ENCODE measurements around the gene GNG10.
"Not testable (repeated sequence)": the region's sequence is repeated elsewhere in the genome, so short reads cannot be mapped to it uniquely, and the experiment has no call there.

Gene GNG10

GRCh38 chr9:111668026-111668573, 6.7 kb downstream of the GNG10 start:
- Histone ChIP-seq H3K4me1 (ENCODE audit: insufficient read depth, low read length) (peaks cover 3% of the 10 kb centered on the region; the same call in 1 of the 2 replicates), H3K36me3 (ENCODE audit: insufficient read depth, low read length) (no peaks in the 10 kb centered on the region), H3K9ac (ENCODE audit: low read depth, low read length) (no peak overlapping the region), H3K9me3 (ENCODE audit: control insufficient read depth, insufficient read depth, low read length) (no peaks in the 10 kb centered on the region)

GRCh38 chr9:111668601-111669000, 7.2 kb downstream of the GNG10 start:
- not testable (repeated sequence) for H3K9ac ChIP-seq (ENCODE audit: low read depth, low read length); H3K4me1 ChIP-seq (ENCODE audit: insufficient read depth, low read length); H3K36me3 ChIP-seq (ENCODE audit: insufficient read depth, low read length); H3K9me3 ChIP-seq (ENCODE audit: control insufficient read depth, insufficient read depth, low read length)

GRCh38 chr9:111674319-111674718, 12.9 kb downstream of the GNG10 start:
- no peaks in the 10 kb centered on the region for H3K36me3 ChIP-seq (ENCODE audit: insufficient read depth, low read length)
- H3K9ac ChIP-seq (ENCODE audit: low read depth, low read length): no peak overlapping the region
- H3K9me3 ChIP-seq (ENCODE audit: control insufficient read depth, insufficient read depth, low read length): no peaks in the 10 kb centered on the region
- H3K4me1 ChIP-seq (ENCODE audit: insufficient read depth, low read length): no peaks in the 10 kb centered on the region

- no peaks in the 10 kb centered on the region for H3K9me3 ChIP-seq (ENCODE audit: control insufficient read depth, insufficient read depth, low read length)
These were observed 14.7 kb downstream of the GNG10 start for GRCh38 chr9:111676116-111676515.

GRCh38 chr9:111678293-111678692, 16.9 kb downstream of the GNG10 start:
- Histone ChIP-seq H3K4me1 (ENCODE audit: insufficient read depth, low read length) (peaks cover 3% of the 10 kb centered on the region; the same call in 1 of the 2 replicates), H3K9me3 (ENCODE audit: control insufficient read depth, insufficient read depth, low read length) (no peaks in the 10 kb centered on the region), H3K9ac (ENCODE audit: low read depth, low read length) (no peak overlapping the region), H3K36me3 (ENCODE audit: insufficient read depth, low read length) (no peaks in the 10 kb centered on the region)

More at GRCh38 chr9:111676116-111676515, 14.7 kb downstream of the GNG10 start:
- Histone ChIP-seq H3K4me1 (ENCODE audit: insufficient read depth, low read length) (no peaks in the 10 kb centered on the region), H3K36me3 (ENCODE audit: insufficient read depth, low read length) (no peaks in the 10 kb centered on the region), H3K9ac (ENCODE audit: low read depth, low read length) (no peak overlapping the region)

GRCh38 chr9:111679199-111679598, 17.8 kb downstream of the GNG10 start:
- no peak overlapping the region for H3K9ac ChIP-seq (ENCODE audit: low read depth, low read length)

GRCh38 chr9:111683392-111683791, 22.0 kb downstream of the GNG10 start:
- no peak overlapping the region for H3K9ac ChIP-seq (ENCODE audit: low read depth, low read length)
- no peaks in the 10 kb centered on the region for H3K9me3 ChIP-seq (ENCODE audit: control insufficient read depth, insufficient read depth, low read length)
- peaks cover 3% of the 10 kb centered on the region; the same call in 1 of the 2 replicates for H3K4me1 ChIP-seq (ENCODE audit: insufficient read depth, low read length)
- no peaks in the 10 kb centered on the region for H3K36me3 ChIP-seq (ENCODE audit: insufficient read depth, low read length)

More at GRCh38 chr9:111679199-111679598, 17.8 kb downstream of the GNG10 start:
- peaks cover 3% of the 10 kb centered on the region; the same call in 1 of the 2 replicates for H3K4me1 ChIP-seq (ENCODE audit: insufficient read depth, low read length)
- H3K9me3 ChIP-seq (ENCODE audit: control insufficient read depth, insufficient read depth, low read length): no peaks in the 10 kb centered on the region
- H3K36me3 ChIP-seq (ENCODE audit: insufficient read depth, low read length): no peaks in the 10 kb centered on the region

- H3K9me3 ChIP-seq (ENCODE audit: control insufficient read depth, insufficient read depth, low read length): no peaks in the 10 kb centered on the region
- H3K4me1 ChIP-seq (ENCODE audit: insufficient read depth, low read length): no peaks in the 10 kb centered on the region
- H3K36me3 ChIP-seq (ENCODE audit: insufficient read depth, low read length): no peaks in the 10 kb centered on the region
- H3K9ac ChIP-seq (ENCODE audit: low read depth, low read length): no peak overlapping the region
These were observed 30.4 kb downstream of the GNG10 start for GRCh38 chr9:111691672-111692329.

GRCh38 chr9:111696796-111697195, 35.4 kb downstream of the GNG10 start:
- H3K36me3 ChIP-seq (ENCODE audit: insufficient read depth, low read length): no peaks in the 10 kb centered on the region
- peaks cover 3% of the 10 kb centered on the region; the same call in 1 of the 2 replicates for H3K9me3 ChIP-seq (ENCODE audit: control insufficient read depth, insufficient read depth, low read length)
- no peak overlapping the region for H3K9ac ChIP-seq (ENCODE audit: low read depth, low read length)
- no peaks in the 10 kb centered on the region for H3K4me1 ChIP-seq (ENCODE audit: insufficient read depth, low read length)

- no peaks in the 10 kb centered on the region for H3K36me3 ChIP-seq (ENCODE audit: insufficient read depth, low read length)
- H3K4me1 ChIP-seq (ENCODE audit: insufficient read depth, low read length): no peaks in the 10 kb centered on the region
- peaks cover 3% of the 10 kb centered on the region; the same call in 1 of the 2 replicates for H3K9me3 ChIP-seq (ENCODE audit: control insufficient read depth, insufficient read depth, low read length)
- H3K9ac ChIP-seq (ENCODE audit: low read depth, low read length): no peak overlapping the region
These were observed 39.4 kb downstream of the GNG10 start for GRCh38 chr9:111700776-111701175.

- Histone ChIP-seq H3K36me3 (ENCODE audit: insufficient read depth, low read length) (no peaks in the 10 kb centered on the region), H3K9ac (ENCODE audit: low read depth, low read length) (no peak overlapping the region), H3K4me1 (ENCODE audit: insufficient read depth, low read length) (no peaks in the 10 kb centered on the region), H3K9me3 (ENCODE audit: control insufficient read depth, insufficient read depth, low read length) (peaks cover 3% of the 10 kb centered on the region; the same call in 1 of the 2 replicates)
These were observed 43.1 kb downstream of the GNG10 start for GRCh38 chr9:111704503-111704902.

GRCh38 chr9:111711548-111711947, 50.1 kb downstream of the GNG10 start:
- no peaks in the 10 kb centered on the region for H3K9me3 ChIP-seq (ENCODE audit: control insufficient read depth, insufficient read depth, low read length)
- no peak overlapping the region for H3K9ac ChIP-seq (ENCODE audit: low read depth, low read length)
- H3K36me3 ChIP-seq (ENCODE audit: insufficient read depth, low read length): no peaks in the 10 kb centered on the region
- H3K4me1 ChIP-seq (ENCODE audit: insufficient read depth, low read length): no peaks in the 10 kb centered on the region

GRCh38 chr9:111712369-111712768, 51.0 kb downstream of the GNG10 start:
- H3K9ac ChIP-seq (ENCODE audit: low read depth, low read length): no peak overlapping the region
- H3K4me1 ChIP-seq (ENCODE audit: insufficient read depth, low read length): no peaks in the 10 kb centered on the region
- no peaks in the 10 kb centered on the region for H3K36me3 ChIP-seq (ENCODE audit: insufficient read depth, low read length)
- no peaks in the 10 kb centered on the region for H3K9me3 ChIP-seq (ENCODE audit: control insufficient read depth, insufficient read depth, low read length)

- H3K4me1 ChIP-seq (ENCODE audit: insufficient read depth, low read length): no peaks in the 10 kb centered on the region
- no peak overlapping the region for H3K9ac ChIP-seq (ENCODE audit: low read depth, low read length)
- H3K36me3 ChIP-seq (ENCODE audit: insufficient read depth, low read length): no peaks in the 10 kb centered on the region
- no peaks in the 10 kb centered on the region for H3K9me3 ChIP-seq (ENCODE audit: control insufficient read depth, insufficient read depth, low read length)
These were observed 54.1 kb downstream of the GNG10 start for GRCh38 chr9:111715471-111715870.

- no peaks in the 10 kb centered on the region for H3K9me3 ChIP-seq (ENCODE audit: control insufficient read depth, insufficient read depth, low read length)
- no peak overlapping the region for H3K9ac ChIP-seq (ENCODE audit: low read depth, low read length)
- no peaks in the 10 kb centered on the region for H3K4me1 ChIP-seq (ENCODE audit: insufficient read depth, low read length)
- no peaks in the 10 kb centered on the region for H3K36me3 ChIP-seq (ENCODE audit: insufficient read depth, low read length)
These were observed 58.1 kb downstream of the GNG10 start for GRCh38 chr9:111719541-111719940.
